Measurements from ENCODE around the gene DPP10.
"Not testable (repeated sequence)": the region's sequence is repeated elsewhere in the genome, so short reads cannot be mapped to it uniquely, and the experiment has no call there.

Gene DPP10

DNA sequence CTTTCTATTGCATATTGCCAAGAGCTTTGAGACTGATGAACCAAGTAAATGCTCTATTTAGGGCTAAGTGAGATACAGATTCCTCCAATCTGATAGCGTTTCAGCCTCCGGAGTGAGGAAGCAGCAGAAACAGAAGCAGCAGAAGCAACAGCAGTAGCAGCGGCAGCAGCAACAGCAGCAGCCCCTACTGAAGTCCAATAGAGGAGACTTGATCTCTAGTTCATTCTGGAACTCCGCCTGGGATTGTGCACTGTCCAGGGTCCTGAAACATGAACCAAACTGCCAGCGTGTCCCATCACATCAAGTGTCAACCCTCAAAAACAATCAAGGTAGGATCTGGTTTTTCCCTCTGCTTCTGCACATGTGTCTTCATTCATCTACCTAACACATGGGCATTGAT lies at the start of gene DPP10:
DPP10 (plus strand) TSS at position 132 of the 400 bp plus-strand sequence.
- in situ Hi-C loops (cut with MboI; ENCODE audit: low sequenced_read_pairs), result no loop called here

- in situ Hi-C loops (cut with MboI; ENCODE audit: low sequenced_read_pairs), result no loop called here
These were observed 41.6 kb upstream of the DPP10 start for GRCh38 chr2:114400890-114401289.

GRCh38 chr2:114405247-114406116 lies 37.0 kb upstream of the DPP10 start:
- in situ Hi-C loops (cut with MboI; ENCODE audit: low sequenced_read_pairs), result no loop called here

DNA sequence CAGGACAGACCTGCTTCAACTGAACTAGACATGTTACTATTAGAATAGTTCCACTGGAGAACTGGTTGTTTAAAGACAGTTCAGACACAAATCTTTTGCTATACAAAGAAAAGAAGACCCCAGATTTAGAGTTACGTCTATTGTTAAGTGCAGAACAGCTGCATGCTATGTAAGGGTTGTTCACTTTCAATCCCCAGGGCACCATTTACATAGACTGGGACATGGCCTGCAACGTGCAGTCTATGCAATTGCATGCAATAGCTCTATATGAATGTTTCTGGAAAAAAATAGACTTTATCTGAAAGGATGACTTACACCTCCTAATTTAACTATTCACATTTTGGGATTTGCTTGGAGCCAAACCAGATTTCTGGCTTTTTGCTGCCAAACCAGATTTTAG lies 36.1 kb upstream of the DPP10 start:
- in situ Hi-C loops (cut with MboI; ENCODE audit: low sequenced_read_pairs), result no loop called here

DNA sequence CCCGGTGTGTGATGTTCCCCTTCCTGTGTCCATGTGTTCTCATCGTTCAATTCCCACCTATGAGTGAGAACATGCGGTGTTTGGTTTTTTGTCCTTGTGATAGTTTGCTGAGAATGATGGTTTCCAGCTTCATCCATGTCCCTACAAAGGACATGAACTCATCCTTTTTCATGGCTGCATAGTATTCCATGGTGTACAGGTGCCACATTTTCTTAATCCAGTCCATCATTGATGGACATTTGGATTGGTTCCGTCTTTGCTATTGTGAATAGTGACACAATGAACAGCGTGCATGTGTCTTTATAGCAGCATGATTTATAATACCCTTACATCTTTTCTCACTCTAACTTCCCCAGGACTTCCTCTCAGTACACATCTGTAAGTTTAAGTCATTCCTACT lies 35.1 kb upstream of the DPP10 start:
- in situ Hi-C loops (cut with MboI; ENCODE audit: low sequenced_read_pairs), result not testable (repeated sequence)

DNA sequence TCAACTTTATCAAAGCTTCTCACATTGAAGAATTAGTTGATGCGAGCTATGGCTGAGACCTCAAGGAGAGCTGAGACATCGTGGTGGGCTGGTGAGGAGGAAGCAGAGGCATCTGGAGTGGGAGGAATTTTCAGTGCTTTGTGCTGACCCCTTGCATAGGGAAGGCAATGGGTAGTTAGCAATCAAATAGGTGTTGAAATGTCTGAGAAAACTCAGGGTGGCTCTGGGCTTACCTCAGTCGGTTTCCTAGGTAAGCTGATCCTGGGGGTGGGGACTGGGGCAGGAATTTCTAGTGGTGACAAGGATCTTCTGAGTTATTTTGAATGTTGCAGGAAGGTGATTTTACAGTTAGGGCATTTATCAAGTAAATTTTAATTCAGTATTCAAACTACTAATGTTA lies 20.7 kb upstream of the DPP10 start:
- in situ Hi-C loops (cut with MboI; ENCODE audit: low sequenced_read_pairs), result no loop called here

GRCh38 chr2:114424699-114425098 lies 17.7 kb upstream of the DPP10 start:
- in situ Hi-C loops (cut with MboI; ENCODE audit: low sequenced_read_pairs), result no loop called here

- in situ Hi-C loops (cut with MboI; ENCODE audit: low sequenced_read_pairs), result no loop called here
These were observed 15.7 kb upstream of the DPP10 start for GRCh38 chr2:114426756-114427155.

GRCh38 chr2:114436329-114436728 lies 6.1 kb upstream of the DPP10 start:
- in situ Hi-C loops (cut with MboI; ENCODE audit: low sequenced_read_pairs), result no loop called here

- in situ Hi-C loops (cut with MboI; ENCODE audit: low sequenced_read_pairs), result no loop called here
These were observed 4.1 kb downstream of the DPP10 start for GRCh38 chr2:114446571-114446970.

DNA sequence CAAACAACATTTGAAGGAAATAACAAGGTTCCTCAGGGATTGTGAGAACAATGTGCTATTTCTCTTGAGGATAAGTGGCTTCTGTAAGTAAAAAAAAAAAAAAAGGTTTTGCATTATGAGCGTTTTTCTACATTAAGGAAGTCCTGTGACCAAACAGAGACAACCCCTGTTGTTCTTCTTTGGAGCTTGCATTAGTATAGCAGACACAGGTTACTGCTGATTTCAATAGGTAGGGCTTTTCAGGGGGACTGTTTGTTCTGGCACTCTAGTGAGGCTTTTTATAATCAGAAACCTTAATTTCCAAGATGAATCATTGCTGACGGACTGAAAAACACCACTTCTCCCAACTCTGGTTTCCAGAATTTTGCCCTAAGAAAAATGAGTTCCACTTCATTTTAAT lies 8.2 kb downstream of the DPP10 start:
- in situ Hi-C loops (cut with MboI; ENCODE audit: low sequenced_read_pairs), result no loop called here

DNA sequence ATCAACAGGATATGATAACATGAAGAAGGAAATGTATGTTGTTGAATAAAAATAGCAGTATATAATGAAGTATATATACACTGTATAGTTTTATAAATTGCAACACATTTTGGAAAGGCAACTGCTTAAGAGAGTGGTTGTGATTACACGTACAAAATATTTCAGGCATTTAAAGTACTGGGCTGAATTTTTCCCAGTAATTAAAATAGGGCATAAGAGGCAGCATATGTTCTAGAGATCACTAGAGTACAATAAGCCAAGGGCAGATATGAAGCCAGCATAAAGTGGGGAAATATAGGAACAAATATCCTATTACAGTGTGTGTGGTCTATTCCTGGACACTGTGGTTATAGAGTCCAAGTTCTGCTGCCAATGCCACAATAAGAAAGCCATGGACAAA lies 14.1 kb downstream of the DPP10 start:
- in situ Hi-C loops (cut with MboI; ENCODE audit: low sequenced_read_pairs), result no loop called here

- in situ Hi-C loops (cut with MboI; ENCODE audit: low sequenced_read_pairs), result no loop called here
These were observed 15.5 kb downstream of the DPP10 start for GRCh38 chr2:114457956-114458355.

DNA sequence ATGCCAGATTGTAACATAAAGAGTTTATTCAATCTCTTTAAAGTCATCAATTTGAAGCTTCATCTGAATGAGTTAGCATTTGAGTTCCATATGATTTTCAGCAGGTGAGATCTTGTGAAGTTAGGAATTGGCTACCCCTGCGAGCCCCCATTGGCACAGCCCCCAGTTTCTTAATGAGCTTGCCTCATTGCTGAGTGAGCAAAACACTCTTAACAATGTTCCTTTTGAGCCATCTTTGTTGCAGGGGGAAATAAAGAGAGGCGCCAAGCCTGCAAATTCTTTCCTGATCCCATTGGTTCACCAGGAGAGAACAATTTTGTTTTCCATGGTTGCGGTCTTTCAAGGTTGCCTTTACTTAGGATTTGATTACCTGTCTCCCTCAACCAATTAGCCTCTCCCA lies 18.7 kb downstream of the DPP10 start:
- in situ Hi-C loops (cut with MboI; ENCODE audit: low sequenced_read_pairs), result no loop called here

DNA sequence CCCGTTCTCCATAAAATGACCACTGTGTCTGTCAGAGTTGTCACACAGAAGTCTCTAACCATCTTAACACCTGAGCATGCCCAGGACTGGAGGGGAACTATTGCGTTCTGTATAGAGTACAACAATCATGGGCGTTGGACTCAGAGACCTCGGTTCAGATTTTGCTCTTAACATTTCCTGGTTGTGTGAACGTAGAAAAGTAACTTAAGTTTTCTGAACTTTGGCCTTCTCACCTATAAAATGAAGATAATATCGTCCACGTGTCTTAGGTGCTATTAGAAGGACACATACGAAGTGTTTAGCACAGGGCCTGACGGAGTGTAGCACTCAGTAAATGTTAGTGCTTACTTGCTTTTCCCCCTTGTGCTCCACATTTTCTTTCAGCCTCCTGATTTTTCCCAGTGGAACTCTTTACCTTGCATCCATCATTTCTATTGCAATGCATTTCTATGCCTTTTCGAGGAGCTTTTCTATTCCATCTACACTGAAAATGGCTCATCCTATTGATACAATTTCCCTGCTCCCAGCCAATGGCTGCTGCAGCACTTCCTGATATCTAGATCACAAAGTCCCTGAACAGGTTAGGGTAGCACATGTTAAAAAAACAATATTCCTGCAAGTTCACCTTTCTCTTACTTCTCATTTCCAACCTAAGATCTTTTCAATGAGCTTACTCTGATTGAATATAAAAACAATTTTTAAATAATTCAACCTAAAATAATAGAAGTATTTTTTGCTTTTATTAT lies 22.7 kb downstream of the DPP10 start:
- in situ Hi-C loops (cut with MboI; ENCODE audit: low sequenced_read_pairs), result no loop called here

DNA sequence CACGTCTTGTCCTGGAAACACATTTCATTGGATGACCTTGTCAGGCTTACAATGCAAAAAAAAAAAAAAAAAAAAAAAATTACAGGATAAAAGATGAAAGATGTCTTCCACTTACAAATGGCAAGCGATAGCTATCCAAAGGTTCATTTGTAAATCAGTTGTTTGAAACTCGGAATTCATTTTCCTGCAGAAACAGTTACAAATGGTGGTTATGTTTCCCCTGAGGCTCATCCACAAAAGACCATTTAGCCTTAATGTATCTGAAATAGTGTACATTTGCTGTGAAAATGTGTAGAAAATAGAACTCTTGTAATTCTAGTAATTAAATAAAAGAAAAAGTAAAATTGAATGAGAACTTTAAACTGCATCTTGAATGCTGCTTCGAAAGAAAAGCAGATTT lies 25.9 kb downstream of the DPP10 start:
- in situ Hi-C loops (cut with MboI; ENCODE audit: low sequenced_read_pairs), result no loop called here

- in situ Hi-C loops (cut with MboI; ENCODE audit: low sequenced_read_pairs), result no loop called here
These were observed 29.8 kb downstream of the DPP10 start for GRCh38 chr2:114472246-114472645.

GRCh38 chr2:114472726-114473125 lies 30.3 kb downstream of the DPP10 start:
- in situ Hi-C loops (cut with MboI; ENCODE audit: low sequenced_read_pairs), result no loop called here

DNA sequence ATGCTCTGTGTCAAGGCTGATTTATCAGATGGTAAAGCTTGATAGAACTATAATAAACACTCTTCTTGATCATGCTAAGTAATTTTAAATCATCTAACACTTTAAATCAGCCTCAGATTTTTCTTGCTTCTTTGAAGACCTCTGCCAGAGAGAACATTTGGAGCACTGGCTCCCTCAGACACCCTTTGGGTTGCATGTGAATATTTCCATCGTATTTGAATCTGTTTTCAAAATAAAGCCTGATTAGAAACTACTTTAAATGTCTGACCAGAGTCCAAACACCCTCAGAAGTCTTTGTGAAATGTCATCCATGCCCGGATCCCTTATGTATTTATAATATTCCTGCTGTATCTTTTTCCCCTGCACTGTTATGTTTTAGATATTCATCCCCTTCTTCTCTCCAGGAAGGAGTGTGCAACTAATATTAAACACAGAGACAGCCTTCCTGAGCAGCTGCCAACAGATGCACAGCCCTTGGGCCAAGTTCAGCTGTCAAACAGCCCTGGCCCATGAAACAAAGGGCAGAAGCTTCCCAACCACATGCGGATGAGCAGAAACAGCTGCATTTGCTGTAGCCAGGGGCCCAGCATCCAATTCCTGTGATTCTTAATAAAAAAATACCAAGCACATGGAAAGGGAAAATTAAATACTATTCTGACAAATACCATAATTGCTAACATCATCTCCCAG lies 46.5 kb downstream of the DPP10 start:
- in situ Hi-C loops (cut with MboI; ENCODE audit: low sequenced_read_pairs), result no loop called here

GRCh38 chr2:114495046-114495445 lies 52.6 kb downstream of the DPP10 start:
- in situ Hi-C loops (cut with MboI; ENCODE audit: low sequenced_read_pairs), result no loop called here

DNA sequence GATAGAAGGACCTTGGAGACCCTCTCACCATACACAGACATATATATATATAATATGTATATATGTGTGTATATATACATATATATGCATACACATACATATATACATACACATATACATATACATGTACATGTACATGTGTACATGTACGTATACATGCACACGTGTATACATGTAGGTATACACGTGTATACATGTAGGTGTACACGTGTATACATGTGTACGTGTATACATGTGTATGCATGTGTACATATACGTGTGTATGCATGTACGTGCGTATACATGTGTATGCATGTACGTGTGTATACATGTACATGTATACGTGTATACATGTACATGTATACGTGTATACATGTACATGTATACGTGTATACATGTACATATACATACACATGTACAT lies 54.5 kb downstream of the DPP10 start:
- in situ Hi-C loops (cut with MboI; ENCODE audit: low sequenced_read_pairs), result no loop called here

GRCh38 chr2:114499101-114499500 lies 56.7 kb downstream of the DPP10 start:
- in situ Hi-C loops (cut with MboI; ENCODE audit: low sequenced_read_pairs), result no loop called here
